PC-3 (cell line): ENCODE results near the gene LRPAP1.
"Not testable (repeated sequence)": the region's sequence is repeated elsewhere in the genome, so short reads cannot be mapped to it uniquely, and the experiment has no call there.

Experiments used
- EZH2phosphoT487 ChIP-seq: fragments of 300-600 bp; sonication (generic); IDR thresholded peaks from 2 replicates; pipeline ENCODE4 v1.6.1; 2018; ENCODE audit warnings: mild to moderate bottlenecking, antibody characterized with exemption, low read length, borderline replicate concordance
- TF ChIP-seq, protein P1 (sequence below): fragments of 300-600 bp; sonication (generic); conservative IDR thresholded peaks from 2 replicates; pipeline ENCODE4 v1.5.1; 2017; ENCODE audit warnings: antibody characterized with exemption, low read depth, mild to moderate bottlenecking, low read length

DNA sequence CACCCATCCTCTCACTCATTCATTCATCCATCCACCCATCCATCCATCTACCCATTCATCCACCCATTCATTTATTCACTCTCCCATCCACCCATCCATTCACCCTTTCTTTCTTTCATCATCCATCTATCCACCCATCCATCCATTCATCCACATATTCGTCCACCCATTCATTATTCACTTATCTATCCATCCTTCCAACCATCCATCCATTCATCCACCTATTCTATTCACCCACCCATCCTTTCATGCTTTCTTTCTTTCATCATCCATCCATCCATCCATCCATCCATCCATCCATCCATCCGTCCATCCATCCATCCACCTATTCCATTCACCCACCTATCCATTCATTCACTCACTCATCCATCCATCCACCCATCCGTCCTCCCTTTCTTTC is 45.8 kb upstream of the LRPAP1 start:
- not testable (repeated sequence) for TF ChIP-seq EZH2phosphoT487
- TF ChIP-seq, protein P1, sequence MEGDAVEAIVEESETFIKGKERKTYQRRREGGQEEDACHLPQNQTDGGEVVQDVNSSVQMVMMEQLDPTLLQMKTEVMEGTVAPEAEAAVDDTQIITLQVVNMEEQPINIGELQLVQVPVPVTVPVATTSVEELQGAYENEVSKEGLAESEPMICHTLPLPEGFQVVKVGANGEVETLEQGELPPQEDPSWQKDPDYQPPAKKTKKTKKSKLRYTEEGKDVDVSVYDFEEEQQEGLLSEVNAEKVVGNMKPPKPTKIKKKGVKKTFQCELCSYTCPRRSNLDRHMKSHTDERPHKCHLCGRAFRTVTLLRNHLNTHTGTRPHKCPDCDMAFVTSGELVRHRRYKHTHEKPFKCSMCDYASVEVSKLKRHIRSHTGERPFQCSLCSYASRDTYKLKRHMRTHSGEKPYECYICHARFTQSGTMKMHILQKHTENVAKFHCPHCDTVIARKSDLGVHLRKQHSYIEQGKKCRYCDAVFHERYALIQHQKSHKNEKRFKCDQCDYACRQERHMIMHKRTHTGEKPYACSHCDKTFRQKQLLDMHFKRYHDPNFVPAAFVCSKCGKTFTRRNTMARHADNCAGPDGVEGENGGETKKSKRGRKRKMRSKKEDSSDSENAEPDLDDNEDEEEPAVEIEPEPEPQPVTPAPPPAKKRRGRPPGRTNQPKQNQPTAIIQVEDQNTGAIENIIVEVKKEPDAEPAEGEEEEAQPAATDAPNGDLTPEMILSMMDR, result not testable (repeated sequence)
